GM12878 (cell line): ENCODE measurements around the gene JAML. TPM values are rescaled to one million over a fixed set of nuclear protein-coding genes. Genes with fewer than 3 reads are reported as not detected.

Source experiments
- BMI1 ChIP-seq: fragments of 450-650 bp; IDR thresholded peaks from 2 replicates; pipeline ENCODE4 v1.6.1; 2016; ENCODE audit warnings: mild to moderate bottlenecking, moderate library complexity, borderline replicate concordance
- ESRRA ChIP-seq: IDR thresholded peaks from 2 replicates; pipeline ENCODE4 v1.6.1; 2012; ENCODE audit warnings: mild to moderate bottlenecking, low read length, improper control_type of control experiment
- FOXK2 ChIP-seq: fragments of 450-650 bp; IDR thresholded peaks from 2 replicates; pipeline ENCODE4 v1.6.1; 2017; ENCODE audit warnings: mild to moderate bottlenecking, moderate library complexity
- GABPA ChIP-seq: IDR thresholded peaks from 2 replicates; pipeline ENCODE4 v1.6.1; 2014; ENCODE audit warnings: antibody characterized with exemption, low read depth, mild to moderate bottlenecking, inconsistent platforms
- NFXL1 ChIP-seq: fragments of 450-650 bp; IDR thresholded peaks from 2 replicates; pipeline ENCODE4 v1.6.1; 2017; ENCODE audit warnings: antibody characterized with exemption, mild to moderate bottlenecking, borderline replicate concordance
- SMAD5 ChIP-seq: IDR thresholded peaks from 2 replicates; pipeline ENCODE4 v1.6.1; 2016; ENCODE audit warnings: antibody characterized with exemption, low read depth
- YY1 ChIP-seq: IDR thresholded peaks from 2 replicates; pipeline ENCODE4 v1.6.1; 2011; ENCODE audit warnings: low read depth, mild to moderate bottlenecking, low read length
- polyA plus RNA-seq, 11 experiments: library from polyadenylated mRNA; depleted of rRNA in 4 of 11; unstranded in 6 of 11; stranded (reverse) in 5 of 11; fragments of >200 nt; fragmentation: Nextera tagmentation in 4 of 11; fragmentation: Illumina TruSeq in 1 of 11; extraction: Ambion mirVana in 4 of 11; extraction: Trizol in 1 of 11; gene quantifications; 1 replicate in 1 of 11; 2 replicates in 10 of 11; pipeline versions ENCODE4 v1.2.1 to v1.2.3, GENCODE V29; 2011 to 2016; ENCODE audit warnings: inconsistent platforms in 2 of 11, missing spikeins in 2 of 11, low read depth in 1 of 11
- total RNA-seq, 4 experiments: library from RNA; depleted of rRNA in 3 of 4; stranded (reverse); fragments of >200 nt in 3 of 4; fragmentation: Illumina TruSeq in 1 of 4; extraction: Trizol in 1 of 4; gene quantifications; 2 replicates each; pipeline versions ENCODE4 v1.2.1 to v1.2.3, GENCODE V29; 2013 to 2021
- TF ChIP-seq, protein P1 (sequence below): fragments of 450-650 bp; IDR thresholded peaks from 2 replicates; pipeline ENCODE4 v1.6.1; 2018; ENCODE audit warnings: mild to moderate bottlenecking, low read depth, moderate library complexity; ENCODE audit not compliant: partially characterized antibody
- TF ChIP-seq, protein P2 (sequence below): IDR thresholded peaks from 2 replicates; pipeline ENCODE4 v1.6.1; 2012; ENCODE audit warnings: low read depth, low read length, improper control_type of control experiment

Gene JAML
- total and polyA plus RNA-seq, 10 of the 15 experiments (the other 5 are each of a cell fraction or from before 2014, with no cell fraction given), result 0.60 to 8.1 (median 3.5) TPM

DNA sequence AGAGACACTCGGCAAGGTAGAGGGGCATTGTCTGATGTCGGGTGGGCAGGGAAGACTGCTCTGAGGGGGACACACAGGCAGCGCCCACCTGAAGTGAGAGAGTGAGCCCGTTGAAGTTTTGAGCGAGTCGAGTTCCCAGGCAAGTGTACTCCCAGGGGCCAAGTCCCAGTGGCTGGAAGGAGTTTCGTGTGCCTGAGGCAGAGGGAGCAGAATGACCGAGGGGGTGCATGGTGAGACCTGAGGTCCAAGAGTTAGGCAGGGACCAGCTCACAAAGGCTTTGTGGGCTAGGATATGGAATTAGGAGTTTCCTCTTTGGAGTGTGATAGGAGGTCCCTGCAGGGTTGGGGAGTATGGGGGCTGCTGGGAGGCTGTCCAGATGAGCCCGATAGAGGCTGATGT lies 54.6 kb downstream of the JAML start (continued):
- TF ChIP-seq, protein P1, sequence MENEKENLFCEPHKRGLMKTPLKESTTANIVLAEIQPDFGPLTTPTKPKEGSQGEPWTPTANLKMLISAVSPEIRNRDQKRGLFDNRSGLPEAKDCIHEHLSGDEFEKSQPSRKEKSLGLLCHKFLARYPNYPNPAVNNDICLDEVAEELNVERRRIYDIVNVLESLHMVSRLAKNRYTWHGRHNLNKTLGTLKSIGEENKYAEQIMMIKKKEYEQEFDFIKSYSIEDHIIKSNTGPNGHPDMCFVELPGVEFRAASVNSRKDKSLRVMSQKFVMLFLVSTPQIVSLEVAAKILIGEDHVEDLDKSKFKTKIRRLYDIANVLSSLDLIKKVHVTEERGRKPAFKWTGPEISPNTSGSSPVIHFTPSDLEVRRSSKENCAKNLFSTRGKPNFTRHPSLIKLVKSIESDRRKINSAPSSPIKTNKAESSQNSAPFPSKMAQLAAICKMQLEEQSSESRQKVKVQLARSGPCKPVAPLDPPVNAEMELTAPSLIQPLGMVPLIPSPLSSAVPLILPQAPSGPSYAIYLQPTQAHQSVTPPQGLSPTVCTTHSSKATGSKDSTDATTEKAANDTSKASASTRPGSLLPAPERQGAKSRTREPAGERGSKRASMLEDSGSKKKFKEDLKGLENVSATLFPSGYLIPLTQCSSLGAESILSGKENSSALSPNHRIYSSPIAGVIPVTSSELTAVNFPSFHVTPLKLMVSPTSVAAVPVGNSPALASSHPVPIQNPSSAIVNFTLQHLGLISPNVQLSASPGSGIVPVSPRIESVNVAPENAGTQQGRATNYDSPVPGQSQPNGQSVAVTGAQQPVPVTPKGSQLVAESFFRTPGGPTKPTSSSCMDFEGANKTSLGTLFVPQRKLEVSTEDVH, result no peak
- TF ChIP-seq, protein P2, sequence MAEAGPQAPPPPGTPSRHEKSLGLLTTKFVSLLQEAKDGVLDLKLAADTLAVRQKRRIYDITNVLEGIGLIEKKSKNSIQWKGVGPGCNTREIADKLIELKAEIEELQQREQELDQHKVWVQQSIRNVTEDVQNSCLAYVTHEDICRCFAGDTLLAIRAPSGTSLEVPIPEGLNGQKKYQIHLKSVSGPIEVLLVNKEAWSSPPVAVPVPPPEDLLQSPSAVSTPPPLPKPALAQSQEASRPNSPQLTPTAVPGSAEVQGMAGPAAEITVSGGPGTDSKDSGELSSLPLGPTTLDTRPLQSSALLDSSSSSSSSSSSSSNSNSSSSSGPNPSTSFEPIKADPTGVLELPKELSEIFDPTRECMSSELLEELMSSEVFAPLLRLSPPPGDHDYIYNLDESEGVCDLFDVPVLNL, result no peak
- no peak for TF ChIP-seq FOXK2
- TF ChIP-seq NFXL1, result no peak
- no peak for TF ChIP-seq GABPA
- TF ChIP-seq BMI1, result no peak
- no peak for TF ChIP-seq SMAD5
- TF ChIP-seq ESRRA, result no peak
- TF ChIP-seq YY1, result no peak
- TF ChIP-seq, all 136 proteins: peak for 0
